GM13977 (cell line): ENCODE data around the gene NR1H4.

Experiments used
- DNase-seq: peaks from one replicate; pipeline ENCODE4 v3.0.0; 2012; ENCODE audit warnings: low spot score
- CTCF ChIP-seq: IDR thresholded peaks from 2 replicates; pipeline ENCODE4 v1.5.1; 2012; ENCODE audit warnings: mild to moderate bottlenecking, control low read depth; ENCODE audit not compliant: insufficient read depth; ENCODE audit errors: extremely low read depth, missing control alignments
- in situ Hi-C: fragments of 300-500 bp; cut with MboI; formaldehyde crosslinking; loops from one replicate; pipeline ENCODE4 v1.12.0; 2022; ENCODE audit warnings: low sequenced_read_pairs, low pct_unique_long_range_greater_than_20kb, mixed read lengths, inconsistent platforms; ENCODE audit not compliant: unreplicated experiment

Gene NR1H4

GRCh38 chr12:100476013-100476751, 2.5 kb downstream of the NR1H4 start:
- no peak for DNase-seq
- TF ChIP-seq CTCF: no peak
- in situ Hi-C loops: no loop called here

- no peak for TF ChIP-seq CTCF
- in situ Hi-C loops: no loop called here
- DNase-seq: no peak
Measured at GRCh38 chr12:100481021-100481420, 7.4 kb downstream of the NR1H4 start.

- no peak for TF ChIP-seq CTCF
- DNase-seq: no peak
- in situ Hi-C loops: no loop called here
Measured at GRCh38 chr12:100484183-100484886, 10.7 kb downstream of the NR1H4 start.

GRCh38 chr12:100484891-100485471, 11.3 kb downstream of the NR1H4 start:
- in situ Hi-C loops: no loop called here
- TF ChIP-seq CTCF: no peak
- DNase-seq: no peak

GRCh38 chr12:100485983-100486382, 12.3 kb downstream of the NR1H4 start:
- no peak for DNase-seq
- TF ChIP-seq CTCF: no peak
- in situ Hi-C loops: no loop called here

- in situ Hi-C loops: no loop called here
- DNase-seq: no peak
- TF ChIP-seq CTCF: no peak
Measured at GRCh38 chr12:100489251-100489820, 15.7 kb downstream of the NR1H4 start.
